Inflammatory macrophage treated with lipopolysaccharide for 1 hour (primary cell): ENCODE results near the gene SFMBT1.

Experiments used
- DNase-seq, 2 donors: peaks; one replicate each; pipeline ENCODE4 v3.0.0-alpha.2; 2020 to 2022

SFMBT1 gene

GRCh38 chr3:52983828-52984227, 62.0 kb downstream of the SFMBT1 start:
- peak in 1 of 2 donors; percentile 18 for DNase-seq

DNA sequence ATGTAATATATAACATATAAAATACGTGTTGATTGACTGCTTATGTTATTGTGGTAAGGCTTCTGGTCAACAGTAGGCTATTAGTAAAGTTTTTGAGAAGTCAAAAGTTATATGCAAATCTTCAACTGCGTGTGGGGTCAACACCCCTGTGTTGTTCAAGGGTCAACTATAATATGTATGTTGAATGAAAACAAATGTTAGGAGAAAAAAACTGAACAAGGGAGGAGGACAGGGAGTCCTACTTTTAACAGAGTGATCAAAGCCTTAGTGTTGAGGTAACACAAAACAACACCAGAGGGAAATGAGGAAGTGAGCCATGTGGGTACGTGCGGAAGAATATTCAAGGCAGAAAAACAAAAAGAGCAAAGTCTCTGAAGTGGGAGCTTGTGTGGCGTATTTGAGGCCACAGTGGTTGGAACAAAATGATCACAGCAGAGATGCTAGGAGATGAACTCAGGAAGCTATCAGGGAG, 62.5 kb downstream of the SFMBT1 start:
- DNase-seq: peak; percentile 37 to 45

GRCh38 chr3:52982839-52983238, 63.0 kb downstream of the SFMBT1 start:
- DNase-seq: no peak

GRCh38 chr3:52979190-52979983, 66.5 kb downstream of the SFMBT1 start:
- DNase-seq: no peak

GRCh38 chr3:52978109-52978754, 67.6 kb downstream of the SFMBT1 start:
- no peak for DNase-seq

- no peak for DNase-seq
Observed at GRCh38 chr3:52973806-52974205, 72.1 kb downstream of the SFMBT1 start.

DNA sequence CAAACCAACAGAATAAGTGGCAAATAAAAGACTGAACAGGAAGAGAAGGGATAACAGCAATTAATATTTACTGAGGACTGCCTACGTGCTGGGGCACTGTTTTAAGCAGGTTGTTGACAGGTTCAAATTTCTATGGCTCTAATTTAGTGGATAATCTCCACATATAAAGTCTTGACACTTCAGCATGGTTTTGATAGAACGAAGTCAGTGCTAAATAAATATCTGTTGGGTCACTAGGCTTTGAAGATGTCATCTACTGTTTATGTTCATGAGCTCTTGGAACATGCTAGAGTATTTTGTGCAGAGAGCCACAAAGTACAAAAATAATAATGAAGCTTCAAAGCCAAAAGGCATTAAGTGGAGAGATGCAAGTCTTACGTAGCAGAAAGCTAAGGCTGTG, 74.0 kb downstream of the SFMBT1 start:
- no peak for DNase-seq

DNA sequence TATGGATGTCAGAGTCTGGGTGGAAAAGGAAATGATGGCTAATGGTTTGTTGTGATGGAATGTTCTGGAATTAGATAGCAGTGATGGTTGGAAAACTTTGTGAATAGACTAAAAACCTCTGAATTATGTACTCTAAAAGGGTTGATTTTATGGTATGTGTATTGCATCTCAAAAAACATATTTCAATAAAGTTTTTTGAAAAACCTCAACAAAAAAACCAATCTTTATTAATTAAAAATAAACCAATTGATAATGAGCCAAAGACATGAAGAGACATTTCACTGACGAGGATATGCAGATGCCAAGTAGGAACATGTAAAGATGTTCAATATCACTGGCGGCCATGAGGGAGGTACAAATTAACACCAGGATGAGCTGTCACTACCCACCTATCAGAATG, 78.5 kb downstream of the SFMBT1 start:
- DNase-seq: no peak

- no peak for DNase-seq
Observed at GRCh38 chr3:52962160-52962559, 83.7 kb downstream of the SFMBT1 start.

DNA sequence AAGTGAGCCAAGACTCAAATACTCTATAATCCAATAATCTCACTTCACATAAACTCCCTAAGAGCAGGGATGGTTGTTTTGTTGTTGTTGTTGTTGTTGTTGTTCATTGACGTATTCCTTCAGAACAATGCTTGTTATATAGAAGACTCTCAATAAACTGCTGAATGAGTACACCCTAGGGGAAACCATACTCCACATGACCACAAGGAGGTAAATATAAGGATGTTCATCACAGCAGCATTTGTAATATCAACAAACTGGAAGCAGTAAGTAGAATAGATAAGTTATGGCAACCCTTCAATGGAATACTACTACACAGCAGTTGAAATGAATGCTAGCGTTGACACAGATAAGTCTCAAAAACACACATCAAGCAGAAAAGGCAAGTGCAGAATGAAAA, 86.1 kb downstream of the SFMBT1 start:
- no peak for DNase-seq

GRCh38 chr3:52939600-52939999, 106.3 kb downstream of the SFMBT1 start:
- no peak for DNase-seq

GRCh38 chr3:52934630-52935530, 111.0 kb downstream of the SFMBT1 start:
- peak; percentile 20 to 64 for DNase-seq

- no peak for DNase-seq
Observed at GRCh38 chr3:52931889-52932288, 114.0 kb downstream of the SFMBT1 start.

DNA sequence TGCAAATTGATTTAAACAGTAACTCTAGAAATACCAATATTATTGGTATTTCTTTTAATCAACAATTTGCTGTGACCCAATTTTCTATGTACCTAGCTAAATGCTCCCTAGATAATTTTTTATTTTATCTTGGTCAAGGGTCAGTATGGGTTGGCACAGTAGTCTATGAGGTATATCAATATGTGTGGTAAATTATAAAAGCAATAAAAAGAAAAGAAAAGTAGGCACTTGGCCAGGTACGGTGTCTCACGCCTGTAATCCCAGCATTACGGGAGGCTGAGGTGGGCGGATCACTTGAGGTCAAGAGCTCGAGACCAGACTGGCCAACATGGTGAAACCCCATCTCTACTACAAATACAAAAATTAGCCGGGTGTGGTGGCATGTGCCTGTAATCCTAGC, 114.5 kb downstream of the SFMBT1 start:
- DNase-seq: no peak

DNA sequence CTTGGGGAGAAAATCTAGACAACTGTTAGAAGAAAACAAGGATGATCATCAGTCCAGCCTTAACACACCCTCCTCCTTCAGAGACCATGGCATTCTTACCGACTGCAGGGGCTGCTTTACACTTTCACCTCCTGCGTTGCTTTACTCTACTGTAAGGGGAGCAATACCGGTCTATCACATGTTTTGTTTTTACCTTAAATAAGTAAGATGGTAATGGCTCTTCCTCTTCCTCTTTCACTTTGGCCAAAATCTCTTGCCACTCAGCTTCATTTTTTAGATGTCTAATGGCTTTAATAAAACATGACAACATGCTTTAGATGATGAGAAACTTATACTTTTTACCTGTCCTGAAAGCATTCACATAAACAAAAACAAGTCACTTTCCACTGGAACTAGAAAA, 115.1 kb downstream of the SFMBT1 start:
- no peak for DNase-seq

DNA sequence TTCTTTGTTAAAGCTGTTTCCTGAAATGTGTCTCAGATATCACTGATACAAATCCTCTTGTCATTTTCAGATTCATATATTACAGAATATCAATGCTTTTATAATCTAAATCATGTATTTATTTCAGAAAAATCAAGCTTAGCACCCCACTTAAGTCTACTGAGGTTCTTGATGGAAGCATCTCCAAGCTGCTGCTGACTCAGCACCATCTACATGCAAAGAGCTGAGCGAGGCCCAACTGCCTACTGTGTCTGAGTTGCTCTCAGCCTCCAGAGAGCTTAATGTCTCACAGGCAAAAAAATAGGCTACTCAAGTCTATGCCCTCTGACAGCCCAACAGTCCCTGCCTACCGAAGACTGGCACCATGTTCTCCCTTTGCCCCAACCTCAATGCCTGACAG, 119.3 kb downstream of the SFMBT1 start:
- no peak for DNase-seq

- peak in 1 of 2 donors; percentile 30 for DNase-seq
Observed at GRCh38 chr3:52925405-52926313, 120.2 kb downstream of the SFMBT1 start.

DNA sequence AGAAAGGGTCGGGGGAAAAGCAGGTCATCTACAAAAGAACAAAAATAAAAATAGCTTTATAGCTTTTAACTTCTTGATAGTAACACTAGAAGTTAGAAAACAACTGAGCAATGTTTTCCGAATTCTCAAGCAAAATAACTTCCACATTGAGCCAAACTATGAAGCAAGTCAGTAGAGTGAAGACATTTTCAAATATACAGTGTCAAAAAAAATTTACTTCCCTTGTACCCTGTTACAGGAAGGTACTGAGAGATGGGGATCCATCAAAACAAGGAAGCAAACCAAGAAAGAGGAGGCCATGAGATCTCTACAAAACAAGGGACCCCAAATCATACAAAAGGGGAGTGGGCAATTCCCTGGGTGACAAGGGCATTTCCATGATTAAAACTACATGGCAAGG, 121.9 kb downstream of the SFMBT1 start:
- DNase-seq: peak; percentile 55 to 65

GRCh38 chr3:52920841-52921240, 125.0 kb downstream of the SFMBT1 start:
- peak; percentile 32 to 55 for DNase-seq

DNA sequence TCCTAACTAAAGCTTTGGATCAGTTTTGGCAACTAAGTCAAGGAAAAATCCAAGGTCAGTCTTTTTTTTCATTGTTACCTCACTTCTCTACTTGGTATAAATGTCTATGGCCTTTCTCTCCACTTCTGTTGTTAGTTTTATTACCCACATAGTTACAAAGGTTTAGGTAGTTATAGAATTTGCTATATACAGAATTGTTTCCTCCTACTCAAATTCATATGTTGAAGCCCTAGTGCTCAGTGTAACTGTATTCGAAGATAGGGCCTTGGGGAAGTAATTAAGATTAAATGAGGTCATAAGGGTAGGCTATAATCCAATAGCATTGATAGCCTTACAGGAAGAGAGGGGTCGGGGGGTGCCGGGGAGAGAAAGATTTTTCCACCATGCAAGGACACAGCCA, 128.8 kb downstream of the SFMBT1 start:
- no peak for DNase-seq

DNA sequence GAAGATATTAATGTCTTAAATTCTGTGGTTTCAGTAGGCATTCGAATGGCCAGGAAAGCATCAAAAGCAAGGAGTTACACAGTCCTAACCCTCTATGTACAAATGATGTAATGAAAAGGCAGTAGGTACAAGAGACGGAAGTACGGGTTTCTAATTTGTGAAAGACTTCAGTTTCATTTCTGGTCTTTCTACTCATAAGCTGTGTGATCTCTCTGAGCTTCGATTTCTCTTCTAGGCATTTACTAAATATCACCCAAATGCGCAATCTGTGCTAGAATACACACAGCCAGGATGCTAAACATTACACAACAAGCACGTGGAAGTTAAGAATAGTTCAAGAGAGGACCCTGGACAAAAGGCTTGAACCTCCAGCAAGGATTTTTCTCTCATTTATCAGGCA, 130.6 kb downstream of the SFMBT1 start:
- peak; percentile 75 to 77 for DNase-seq
